HG03378 (cell line): ENCODE data around the gene SPHKAP.
"Not testable (repeated sequence)": the region's sequence is repeated elsewhere in the genome, so short reads cannot be mapped to it uniquely, and the experiment has no call there.

ENCODE experiments used
- ATAC-seq: cut with Tn5 transposase; IDR thresholded peaks from one replicate; pipeline ENCODE4 v1.9.1; 2021; ENCODE audit warnings: mild to moderate bottlenecking, moderate library complexity; ENCODE audit not compliant: unreplicated experiment

SPHKAP gene

GRCh38 chr2:228094377-228094921 is 87.0 kb downstream of the SPHKAP start:
- ATAC-seq = no peak

- ATAC-seq = no peak
These were observed 89.4 kb downstream of the SPHKAP start for GRCh38 chr2:228092056-228092455.

- no peak for ATAC-seq
These were observed 94.9 kb downstream of the SPHKAP start for GRCh38 chr2:228086561-228086960.

GRCh38 chr2:228084717-228085116 is 96.8 kb downstream of the SPHKAP start:
- no peak for ATAC-seq

- ATAC-seq = no peak
These were observed 98.4 kb downstream of the SPHKAP start for GRCh38 chr2:228083131-228083530.

- ATAC-seq = no peak
These were observed 98.9 kb downstream of the SPHKAP start for GRCh38 chr2:228082571-228082970.

GRCh38 chr2:228079194-228079593 is 102.3 kb downstream of the SPHKAP start:
- no peak for ATAC-seq

- not testable (repeated sequence) for ATAC-seq
These were observed 104.8 kb downstream of the SPHKAP start for GRCh38 chr2:228076695-228077094.

GRCh38 chr2:228072669-228073068 is 108.8 kb downstream of the SPHKAP start:
- ATAC-seq = no peak

- ATAC-seq = no peak
These were observed 114.2 kb downstream of the SPHKAP start for GRCh38 chr2:228067309-228067708.

GRCh38 chr2:228066126-228066798 is 115.2 kb downstream of the SPHKAP start:
- ATAC-seq = no peak

- no peak for ATAC-seq
These were observed 115.8 kb downstream of the SPHKAP start for GRCh38 chr2:228065686-228066085.

GRCh38 chr2:228064796-228065315 is 116.6 kb downstream of the SPHKAP start:
- ATAC-seq = no peak

GRCh38 chr2:228064024-228064423 is 117.5 kb downstream of the SPHKAP start:
- no peak for ATAC-seq

GRCh38 chr2:228063558-228063957 is 117.9 kb downstream of the SPHKAP start:
- no peak for ATAC-seq

- ATAC-seq = no peak
These were observed 121.8 kb downstream of the SPHKAP start for GRCh38 chr2:228059735-228060134.

- ATAC-seq = no peak
These were observed 125.0 kb downstream of the SPHKAP start for GRCh38 chr2:228056293-228057097.

GRCh38 chr2:228048838-228049490 is 132.5 kb downstream of the SPHKAP start:
- ATAC-seq = peak; percentile 71

- ATAC-seq = no peak
These were observed 140.5 kb downstream of the SPHKAP start for GRCh38 chr2:228040995-228041394.

- peak; percentile 97 for ATAC-seq
These were observed 141.5 kb downstream of the SPHKAP start for GRCh38 chr2:228039752-228040534.
